DOHH2 (cell line): Measurements from ENCODE around the gene PKHD1.

Experiments
- H3F3A ChIP-seq: fragments of 200-600 bp; sonication (generic), shearing (Covaris generic); 2 replicates; pipeline ENCODE4 v1.6.0; 2016; ENCODE audit warnings: antibody characterized with exemption, mild to moderate bottlenecking; ENCODE audit not compliant: control insufficient read depth, insufficient read depth
- H3K27ac ChIP-seq: fragments of 200-600 bp; sonication (generic); 2 replicates; pipeline ENCODE4 v1.5.1; 2014; ENCODE audit warnings: low read depth, mild to moderate bottlenecking, low read length, moderate library complexity
- H3K27me3 ChIP-seq: fragments of 200-600 bp; sonication (generic); 2 replicates; pipeline ENCODE4 v1.6.1; 2014; ENCODE audit warnings: mild to moderate bottlenecking, low read length, mixed read lengths; ENCODE audit not compliant: control insufficient read depth
- H3K36me3 ChIP-seq: fragments of 200-600 bp; sonication (generic); 2 replicates; pipeline ENCODE4 v1.6.1; 2014; ENCODE audit warnings: mild to moderate bottlenecking, low read length, moderate library complexity, mixed read lengths; ENCODE audit not compliant: control insufficient read depth
- H3K4me1 ChIP-seq: fragments of 200-600 bp; sonication (generic); 2 replicates; pipeline ENCODE4 v1.6.1; 2014; ENCODE audit warnings: mild to moderate bottlenecking, low read length, mixed read lengths; ENCODE audit not compliant: control insufficient read depth
- H3K4me2 ChIP-seq: fragments of 200-600 bp; sonication (generic); 2 replicates; pipeline ENCODE4 v1.6.0; 2014; ENCODE audit warnings: mild to moderate bottlenecking, low read length, moderate library complexity
- H3K4me3 ChIP-seq: fragments of 200-600 bp; sonication (generic); 2 replicates; pipeline ENCODE4 v1.5.1; 2014; ENCODE audit warnings: mild to moderate bottlenecking, low read length, mixed read lengths
- H3K79me2 ChIP-seq: fragments of 200-600 bp; sonication (generic); 2 replicates; pipeline ENCODE4 v1.6.1; 2014; ENCODE audit warnings: mild to moderate bottlenecking, low read length, mixed read lengths; ENCODE audit not compliant: control insufficient read depth
- H3K9me2 ChIP-seq: fragments of 200-600 bp; sonication (generic); replicated peaks from 2 replicates; pipeline ENCODE4 v1.6.1; 2014; ENCODE audit warnings: mild to moderate bottlenecking, low read length, mixed read lengths; ENCODE audit not compliant: control insufficient read depth
- H3K9me3 ChIP-seq: fragments of 200-600 bp; sonication (generic); 2 replicates; pipeline ENCODE4 v1.6.1; 2014; ENCODE audit warnings: antibody characterized with exemption, low read length, mixed read lengths; ENCODE audit not compliant: control insufficient read depth, insufficient read depth
- H4K20me1 ChIP-seq: fragments of 200-600 bp; sonication (generic); 2 replicates; pipeline ENCODE4 v1.6.0; 2014; ENCODE audit warnings: low read depth, mild to moderate bottlenecking, antibody characterized with exemption, low read length, moderate library complexity; ENCODE audit not compliant: control insufficient read depth, insufficient read depth
- EZH2phosphoT487 ChIP-seq: fragments of 200-600 bp; sonication (generic); IDR thresholded peaks from 2 replicates; pipeline ENCODE4 v1.6.1; 2017; ENCODE audit warnings: borderline replicate concordance, mild to moderate bottlenecking, antibody characterized with exemption, low read length, moderate library complexity, mixed read lengths
- TF ChIP-seq, protein P1 (sequence below): fragments of 200-600 bp; sonication (generic); IDR thresholded peaks from one replicate; pipeline ENCODE4 v1.5.1; 2014; ENCODE audit warnings: antibody characterized with exemption, mild to moderate bottlenecking, low read depth, low read length; ENCODE audit not compliant: poor library complexity, severe bottlenecking

Gene PKHD1

DNA sequence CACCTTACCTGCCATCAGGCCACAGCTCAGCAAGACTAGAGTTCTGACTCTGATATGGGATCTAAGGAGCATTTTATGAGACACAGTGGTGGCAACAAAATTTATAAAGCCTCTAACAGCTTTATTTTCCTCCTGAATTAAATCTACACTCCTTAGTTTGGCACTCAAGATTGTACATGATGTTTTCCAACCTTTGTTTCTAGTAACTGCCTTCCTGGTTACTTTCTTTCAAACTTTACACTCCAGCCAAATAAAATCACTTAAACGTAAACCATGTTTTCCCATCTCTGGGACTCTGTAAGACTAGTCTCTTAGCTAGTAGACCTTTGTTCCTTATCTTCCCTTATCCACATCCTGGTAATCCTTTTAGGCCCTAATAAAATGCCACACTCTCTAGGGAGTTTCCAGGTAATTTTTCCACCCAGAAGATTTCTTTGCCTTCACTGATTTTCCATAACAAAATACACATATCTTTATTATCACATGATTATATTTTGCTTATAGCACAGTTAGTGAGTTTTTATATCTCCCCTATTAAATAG, 92.1 kb downstream of the PKHD1 start:
- TF ChIP-seq, protein P1, sequence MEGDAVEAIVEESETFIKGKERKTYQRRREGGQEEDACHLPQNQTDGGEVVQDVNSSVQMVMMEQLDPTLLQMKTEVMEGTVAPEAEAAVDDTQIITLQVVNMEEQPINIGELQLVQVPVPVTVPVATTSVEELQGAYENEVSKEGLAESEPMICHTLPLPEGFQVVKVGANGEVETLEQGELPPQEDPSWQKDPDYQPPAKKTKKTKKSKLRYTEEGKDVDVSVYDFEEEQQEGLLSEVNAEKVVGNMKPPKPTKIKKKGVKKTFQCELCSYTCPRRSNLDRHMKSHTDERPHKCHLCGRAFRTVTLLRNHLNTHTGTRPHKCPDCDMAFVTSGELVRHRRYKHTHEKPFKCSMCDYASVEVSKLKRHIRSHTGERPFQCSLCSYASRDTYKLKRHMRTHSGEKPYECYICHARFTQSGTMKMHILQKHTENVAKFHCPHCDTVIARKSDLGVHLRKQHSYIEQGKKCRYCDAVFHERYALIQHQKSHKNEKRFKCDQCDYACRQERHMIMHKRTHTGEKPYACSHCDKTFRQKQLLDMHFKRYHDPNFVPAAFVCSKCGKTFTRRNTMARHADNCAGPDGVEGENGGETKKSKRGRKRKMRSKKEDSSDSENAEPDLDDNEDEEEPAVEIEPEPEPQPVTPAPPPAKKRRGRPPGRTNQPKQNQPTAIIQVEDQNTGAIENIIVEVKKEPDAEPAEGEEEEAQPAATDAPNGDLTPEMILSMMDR = no peak
- TF ChIP-seq EZH2phosphoT487 = no peak
- Histone ChIP-seq H3K9me2 (no peaks in the 10 kb centered on the region), H3K36me3 (no peaks in the 10 kb centered on the region), H3K27ac (no peak overlapping the region), H3K4me1 (peaks cover 15% of the 10 kb centered on the region), H3K9me3 (no peaks in the 10 kb centered on the region), H3F3A (no peaks in the 10 kb centered on the region), H3K4me2 (no peak overlapping the region), H3K27me3 (no peaks in the 10 kb centered on the region), H3K4me3 (no peak overlapping the region), H4K20me1 (no peaks in the 10 kb centered on the region), H3K79me2 (no peaks in the 10 kb centered on the region)

DNA sequence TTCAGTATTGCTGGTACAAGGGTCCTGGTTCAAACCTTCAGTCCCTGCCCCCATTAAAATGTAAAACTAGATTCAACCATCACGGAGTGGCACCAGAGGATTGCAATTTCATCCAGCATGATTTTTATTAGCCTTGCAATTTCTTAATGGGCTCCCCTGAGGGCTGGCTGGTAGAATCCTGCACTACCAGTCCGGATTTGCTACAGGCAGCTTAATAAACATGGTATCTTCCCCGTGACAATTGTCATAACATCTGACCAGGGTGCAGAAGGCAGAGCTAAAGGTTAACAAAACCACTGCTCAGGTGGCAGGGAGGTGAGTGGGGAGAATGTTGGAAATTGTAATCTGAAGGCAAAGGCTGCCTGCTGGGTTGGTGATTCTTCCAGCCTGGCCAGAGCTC, 94.5 kb downstream of the PKHD1 start:
- no peak overlapping the region for H3K4me2 ChIP-seq
- H3K79me2 ChIP-seq = no peaks in the 10 kb centered on the region
- H3K9me3 ChIP-seq = no peaks in the 10 kb centered on the region
- no peak overlapping the region for H3K4me3 ChIP-seq
- H3K9me2 ChIP-seq = no peaks in the 10 kb centered on the region
- no peaks in the 10 kb centered on the region for H3K27me3 ChIP-seq
- no peaks in the 10 kb centered on the region for H3F3A ChIP-seq
- peaks cover 15% of the 10 kb centered on the region for H3K4me1 ChIP-seq
- no peak overlapping the region for H3K27ac ChIP-seq
- no peaks in the 10 kb centered on the region for H3K36me3 ChIP-seq
- no peaks in the 10 kb centered on the region for H4K20me1 ChIP-seq
- TF ChIP-seq, protein P1 = no peak
- no peak for TF ChIP-seq EZH2phosphoT487

DNA sequence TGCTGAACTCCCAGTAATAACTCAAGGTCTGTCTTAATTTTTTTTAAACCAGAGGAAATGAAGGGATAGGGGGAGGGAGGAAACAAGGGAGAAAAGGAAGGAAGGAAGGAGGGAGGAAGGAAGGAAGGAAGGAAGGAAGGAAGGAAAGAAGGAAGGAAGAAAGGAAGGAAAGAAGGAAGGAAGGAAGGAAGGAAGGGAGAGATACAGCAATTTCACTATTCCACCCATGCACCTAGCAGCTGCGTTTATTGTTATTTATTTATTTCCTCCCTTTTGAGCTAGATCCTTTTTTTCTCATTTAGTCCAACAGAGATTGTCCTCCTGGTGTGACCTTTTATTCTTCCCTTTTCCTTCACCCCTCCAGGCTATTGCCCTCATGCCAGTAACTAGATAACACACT, 97.6 kb downstream of the PKHD1 start:
- Histone ChIP-seq H3K27me3 (no peaks in the 10 kb centered on the region; the same call in 1 of the 2 replicates), H3K36me3 (no peaks in the 10 kb centered on the region), H3K27ac (no peak overlapping the region), H3K9me3 (no peaks in the 10 kb centered on the region), H3K4me1 (no peaks in the 10 kb centered on the region), H3K4me2 (no peak overlapping the region), H3K4me3 (no peak overlapping the region), H4K20me1 (no peaks in the 10 kb centered on the region), H3F3A (no peaks in the 10 kb centered on the region), H3K9me2 (no peaks in the 10 kb centered on the region), H3K79me2 (no peaks in the 10 kb centered on the region)
- TF ChIP-seq EZH2phosphoT487 = no peak
- TF ChIP-seq, protein P1 = no peak

DNA sequence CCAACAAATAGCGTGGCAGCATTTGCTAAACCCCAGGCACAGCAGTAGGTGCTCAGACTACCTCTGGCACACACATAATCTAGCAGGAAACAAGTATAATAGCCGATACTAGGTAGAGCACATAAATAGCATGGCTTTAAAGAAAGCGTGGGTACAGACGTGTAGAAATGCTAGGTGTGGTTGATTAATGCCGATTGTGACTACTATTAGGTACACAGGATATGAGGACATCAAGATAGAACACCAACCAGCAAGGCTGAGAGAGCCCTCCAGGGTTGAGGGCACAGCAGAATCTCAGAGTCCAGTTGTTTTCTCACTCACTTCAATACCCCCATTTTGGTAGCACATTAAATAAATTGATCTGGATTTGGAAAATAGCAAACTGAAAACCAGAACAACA, 100.5 kb downstream of the PKHD1 start:
- Histone ChIP-seq H3K36me3 (no peaks in the 10 kb centered on the region), H3K9me3 (no peaks in the 10 kb centered on the region), H3K4me1 (no peaks in the 10 kb centered on the region), H3K4me2 (no peak overlapping the region), H3K9me2 (no peaks in the 10 kb centered on the region), H3K27ac (no peak overlapping the region), H3K27me3 (peaks cover 2% of the 10 kb centered on the region; the same call in 1 of the 2 replicates), H3K4me3 (no peak overlapping the region), H4K20me1 (no peaks in the 10 kb centered on the region), H3K79me2 (no peaks in the 10 kb centered on the region), H3F3A (no peaks in the 10 kb centered on the region)
- no peak for TF ChIP-seq EZH2phosphoT487
- TF ChIP-seq, protein P1 = no peak
